Measurements from ENCODE around the gene CD40LG. TPM values are rescaled to one million over a fixed set of nuclear protein-coding genes. Genes with fewer than 3 reads are reported as not detected.

CD40LG gene
- total RNA-seq, 1 donor from 2014 or later, result not detected

DNA sequence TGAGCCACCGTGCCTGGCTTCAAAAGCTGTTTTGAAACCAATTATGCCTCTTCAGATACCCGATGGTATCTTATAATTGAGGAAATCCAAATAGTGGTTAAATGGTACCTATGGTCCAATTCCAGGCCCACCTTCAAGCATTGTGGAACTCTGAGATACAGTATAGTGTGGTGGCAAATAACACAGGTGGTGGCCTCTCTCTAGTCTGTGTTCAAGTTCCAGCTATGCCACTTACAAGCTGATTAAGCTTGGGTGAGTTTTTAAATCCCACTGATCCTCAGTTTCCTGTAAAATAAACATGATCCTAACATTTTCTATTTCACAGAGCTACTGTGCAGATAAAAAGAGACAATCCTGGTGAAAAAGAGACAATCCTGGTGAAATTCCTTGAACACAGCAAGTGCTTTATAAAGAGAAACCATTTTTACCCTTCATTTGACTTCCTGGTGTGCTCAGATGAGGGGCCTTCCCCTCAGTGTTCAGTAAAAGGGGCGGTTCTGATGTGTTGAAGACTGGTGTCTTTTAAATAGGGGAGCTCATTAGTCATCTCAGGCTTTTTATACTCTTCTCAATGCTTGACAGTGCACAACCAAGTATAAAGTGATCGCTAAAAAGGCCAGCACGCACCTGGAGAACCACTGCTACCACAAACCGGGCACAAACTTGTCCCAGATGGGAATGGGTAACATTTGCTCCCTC lies 30.8 kb upstream of the CD40LG start:
- Mint-ChIP-seq H3K4me1 (no peaks in the 10 kb centered on the region), H3K9me3 (peaks cover 3% of the 10 kb centered on the region)

DNA sequence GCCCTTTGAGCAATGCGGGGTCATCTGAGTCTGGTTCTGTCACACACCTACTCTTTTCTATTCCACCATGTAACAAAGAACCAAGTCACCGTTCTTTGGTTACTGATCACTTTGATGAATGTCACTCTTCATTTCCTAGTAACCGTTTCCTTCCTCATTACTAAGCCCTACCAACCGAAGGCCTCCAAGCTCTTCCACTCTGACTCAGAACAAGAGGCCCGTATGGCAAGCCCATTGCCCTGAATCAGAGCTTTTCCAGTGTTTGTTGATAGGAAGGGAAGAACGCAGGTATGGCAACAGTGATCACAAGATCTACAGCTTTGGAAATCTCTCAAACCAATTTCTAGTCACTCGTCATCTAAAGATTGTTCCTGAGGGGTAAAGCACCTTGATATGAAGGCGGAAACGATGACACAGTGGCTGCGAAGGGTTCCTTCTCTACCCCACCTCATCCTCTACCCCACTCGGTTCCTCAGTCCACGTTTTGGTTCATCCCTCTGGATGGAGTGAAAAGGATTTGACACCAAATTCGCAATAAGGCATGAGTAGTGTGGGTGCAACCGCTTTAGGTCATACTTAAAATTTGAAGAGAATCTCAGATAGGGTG lies 28.0 kb upstream of the CD40LG start:
- peaks cover 3% of the 10 kb centered on the region for H3K9me3 Mint-ChIP-seq
- no peak overlapping the region for H3K27ac Mint-ChIP-seq (ENCODE audit: unreplicated experiment)
- H3K4me1 Mint-ChIP-seq, result no peaks in the 10 kb centered on the region
- no peak overlapping the region for H3K4me3 Mint-ChIP-seq
- no peaks in the 10 kb centered on the region for H3K27me3 Mint-ChIP-seq (ENCODE audit: low read depth)
- no peaks in the 10 kb centered on the region for H3K36me3 Mint-ChIP-seq (ENCODE audit: low read depth)
- DNase-seq (ENCODE audit: low read depth, low spot score), result no peak
- TF ChIP-seq, protein P1, sequence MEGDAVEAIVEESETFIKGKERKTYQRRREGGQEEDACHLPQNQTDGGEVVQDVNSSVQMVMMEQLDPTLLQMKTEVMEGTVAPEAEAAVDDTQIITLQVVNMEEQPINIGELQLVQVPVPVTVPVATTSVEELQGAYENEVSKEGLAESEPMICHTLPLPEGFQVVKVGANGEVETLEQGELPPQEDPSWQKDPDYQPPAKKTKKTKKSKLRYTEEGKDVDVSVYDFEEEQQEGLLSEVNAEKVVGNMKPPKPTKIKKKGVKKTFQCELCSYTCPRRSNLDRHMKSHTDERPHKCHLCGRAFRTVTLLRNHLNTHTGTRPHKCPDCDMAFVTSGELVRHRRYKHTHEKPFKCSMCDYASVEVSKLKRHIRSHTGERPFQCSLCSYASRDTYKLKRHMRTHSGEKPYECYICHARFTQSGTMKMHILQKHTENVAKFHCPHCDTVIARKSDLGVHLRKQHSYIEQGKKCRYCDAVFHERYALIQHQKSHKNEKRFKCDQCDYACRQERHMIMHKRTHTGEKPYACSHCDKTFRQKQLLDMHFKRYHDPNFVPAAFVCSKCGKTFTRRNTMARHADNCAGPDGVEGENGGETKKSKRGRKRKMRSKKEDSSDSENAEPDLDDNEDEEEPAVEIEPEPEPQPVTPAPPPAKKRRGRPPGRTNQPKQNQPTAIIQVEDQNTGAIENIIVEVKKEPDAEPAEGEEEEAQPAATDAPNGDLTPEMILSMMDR (conservative IDR thresholded peaks at IDR 0.05), result no peak

More for the DNA sequence above, 30.8 kb upstream of the CD40LG start:
- Mint-ChIP-seq H3K4me3 (no peak overlapping the region), H3K27ac (ENCODE audit: unreplicated experiment) (no peak overlapping the region), H3K36me3 (ENCODE audit: low read depth) (no peaks in the 10 kb centered on the region), H3K27me3 (ENCODE audit: low read depth) (no peaks in the 10 kb centered on the region)
- no peak for DNase-seq (ENCODE audit: low read depth, low spot score)
- TF ChIP-seq, protein P1 (conservative IDR thresholded peaks at IDR 0.05), result no peak

DNA sequence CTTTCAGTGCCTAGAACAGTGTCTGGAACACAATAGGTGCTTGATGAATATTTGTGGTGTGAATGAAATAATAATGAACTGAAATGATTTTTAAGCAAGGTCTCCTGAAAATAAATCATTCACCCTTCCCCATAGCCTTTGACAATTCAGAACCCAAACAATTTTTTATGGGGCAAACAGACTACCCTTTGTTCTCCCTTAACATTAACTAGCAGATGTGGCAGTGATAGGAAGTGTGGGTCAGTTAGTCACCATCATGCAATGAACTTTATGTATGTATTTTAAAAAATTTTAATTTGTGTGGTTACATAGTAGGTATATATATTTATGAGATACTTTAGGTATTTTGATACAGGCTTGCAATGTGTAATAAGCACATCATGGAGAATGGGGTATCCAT lies 27.2 kb upstream of the CD40LG start:
- no peaks in the 10 kb centered on the region for H3K4me1 Mint-ChIP-seq
- no peak overlapping the region for H3K27ac Mint-ChIP-seq (ENCODE audit: unreplicated experiment)
- TF ChIP-seq, protein P1 (conservative IDR thresholded peaks at IDR 0.05), result no peak
- no peaks in the 10 kb centered on the region for H3K36me3 Mint-ChIP-seq (ENCODE audit: low read depth)
- H3K27me3 Mint-ChIP-seq (ENCODE audit: low read depth), result no peaks in the 10 kb centered on the region
- no peak for DNase-seq (ENCODE audit: low read depth, low spot score)
- H3K9me3 Mint-ChIP-seq, result peaks cover 3% of the 10 kb centered on the region
- no peak overlapping the region for H3K4me3 Mint-ChIP-seq

DNA sequence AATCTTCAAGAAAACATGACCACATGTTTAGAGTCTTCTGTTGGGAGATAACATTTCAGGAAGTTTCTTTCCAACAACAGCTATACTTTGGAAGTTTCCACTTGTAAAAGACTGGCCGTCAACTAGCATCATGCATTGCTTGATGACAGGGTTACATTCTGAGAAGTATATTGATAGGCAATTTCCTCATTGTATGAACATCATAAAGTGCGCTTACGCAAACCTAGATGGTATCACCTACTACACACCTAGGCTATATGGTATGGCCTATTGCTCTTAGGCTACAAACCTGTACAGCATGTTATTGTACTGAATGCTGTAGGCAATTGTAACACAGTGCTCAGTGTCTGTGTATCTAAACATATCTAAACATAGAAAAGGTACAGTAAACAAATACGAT lies 25.4 kb upstream of the CD40LG start:
- no peak for DNase-seq (ENCODE audit: low read depth, low spot score)
- Mint-ChIP-seq H3K36me3 (ENCODE audit: low read depth) (no peaks in the 10 kb centered on the region), H3K4me3 (no peak overlapping the region), H3K4me1 (no peaks in the 10 kb centered on the region), H3K9me3 (peaks cover 3% of the 10 kb centered on the region), H3K27me3 (ENCODE audit: low read depth) (no peaks in the 10 kb centered on the region), H3K27ac (ENCODE audit: unreplicated experiment) (no peak overlapping the region)
- TF ChIP-seq, protein P1 (conservative IDR thresholded peaks at IDR 0.05), result no peak

DNA sequence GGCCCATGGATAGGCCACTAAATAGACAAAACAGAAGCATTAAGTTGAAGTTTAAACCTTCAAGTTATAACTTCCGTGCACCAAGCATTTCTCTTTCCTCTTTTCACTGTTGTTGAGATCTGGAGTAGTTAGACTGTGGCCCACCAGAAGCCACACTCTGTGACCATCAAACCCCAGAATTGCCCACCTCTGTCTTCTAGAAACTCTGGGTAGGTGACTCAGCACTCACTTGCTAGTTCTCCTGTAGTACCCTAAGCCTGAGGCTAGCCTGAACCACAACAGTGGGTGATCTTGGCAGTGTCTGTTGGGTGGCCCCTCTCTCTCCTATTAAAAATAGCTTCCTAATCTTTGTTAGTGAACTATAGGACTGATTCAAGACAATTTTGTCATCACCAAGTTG lies 24.6 kb upstream of the CD40LG start:
- Mint-ChIP-seq H3K27me3 (ENCODE audit: low read depth) (no peaks in the 10 kb centered on the region), H3K9me3 (peaks cover 3% of the 10 kb centered on the region), H3K4me3 (no peak overlapping the region), H3K27ac (ENCODE audit: unreplicated experiment) (no peak overlapping the region), H3K36me3 (ENCODE audit: low read depth) (no peaks in the 10 kb centered on the region), H3K4me1 (no peaks in the 10 kb centered on the region)
- TF ChIP-seq, protein P1 (conservative IDR thresholded peaks at IDR 0.05), result no peak
- DNase-seq (ENCODE audit: low read depth, low spot score), result no peak
